GM21529 (cell line): ENCODE data around the gene KCNIP3.

Source experiments
- ATAC-seq: cut with Tn5 transposase; IDR thresholded peaks from one replicate; pipeline ENCODE4 v1.9.1; 2021; ENCODE audit not compliant: unreplicated experiment

KCNIP3 gene

GRCh38 chr2:95312543-95313201 lies 15.5 kb downstream of the KCNIP3 start:
- ATAC-seq: no peak

GRCh38 chr2:95313296-95314131 lies 16.4 kb downstream of the KCNIP3 start:
- ATAC-seq: no peak

GRCh38 chr2:95314598-95314963 lies 17.4 kb downstream of the KCNIP3 start:
- no peak for ATAC-seq

DNA sequence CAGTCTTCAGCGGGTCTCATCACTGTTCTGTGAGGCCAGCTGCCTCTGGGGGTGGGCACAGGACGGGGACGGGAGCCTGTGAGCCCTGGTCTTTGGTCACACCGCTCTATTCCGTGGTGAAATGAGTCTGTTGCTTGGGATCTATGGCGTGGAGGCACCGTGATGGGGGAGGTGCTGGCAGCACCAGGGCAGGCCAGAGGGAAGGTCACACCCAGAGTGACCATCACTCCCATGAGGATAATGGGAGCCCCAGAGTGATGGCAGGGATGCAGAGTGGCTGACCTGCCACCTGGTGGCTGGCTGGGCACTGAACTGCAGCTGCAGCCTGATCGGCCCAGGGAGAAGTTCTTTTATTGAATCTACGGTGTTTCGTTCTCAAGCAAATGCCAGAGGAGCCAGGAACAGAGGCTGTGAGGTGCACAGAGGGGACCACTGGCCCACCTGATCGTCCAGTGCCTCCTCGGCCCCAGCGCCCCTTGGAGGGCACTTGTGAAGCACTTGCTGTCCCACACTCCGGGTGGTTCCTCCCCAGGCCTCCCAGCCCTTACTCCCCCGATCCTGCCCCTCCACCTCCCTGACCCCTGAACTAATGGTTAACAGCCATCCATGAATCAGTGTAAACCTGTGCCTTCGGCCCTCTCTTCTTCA lies 17.9 kb downstream of the KCNIP3 start:
- ATAC-seq: no peak

DNA sequence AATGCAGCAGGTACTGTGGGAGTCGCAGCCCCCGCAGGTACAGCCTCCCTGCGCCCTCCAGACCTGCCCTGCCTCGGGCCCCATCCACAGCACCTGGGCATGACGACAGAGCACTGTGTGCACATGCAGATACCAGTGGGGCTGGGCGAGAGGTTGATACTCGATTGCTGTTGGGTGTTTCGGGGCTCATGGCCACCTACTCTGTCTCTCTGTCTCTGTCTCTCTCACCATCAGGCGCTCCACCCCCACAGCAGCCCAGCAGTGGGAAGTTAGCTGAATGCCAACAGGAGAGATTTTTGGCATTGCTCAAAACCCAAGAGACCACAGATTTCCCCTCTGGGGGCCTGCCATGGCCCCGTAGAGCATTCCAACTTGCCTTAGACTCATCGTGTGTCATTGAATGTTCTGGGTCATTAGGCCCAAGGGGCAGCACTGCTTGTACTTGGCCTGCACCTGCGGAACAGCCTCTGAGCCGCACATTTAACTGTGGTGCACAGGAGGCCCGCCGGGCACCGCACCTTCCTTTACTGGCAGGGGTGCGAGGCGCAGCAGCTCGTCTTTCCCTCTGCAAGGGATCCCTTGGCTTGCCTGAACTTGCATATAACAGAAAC lies 18.8 kb downstream of the KCNIP3 start:
- no peak for ATAC-seq

DNA sequence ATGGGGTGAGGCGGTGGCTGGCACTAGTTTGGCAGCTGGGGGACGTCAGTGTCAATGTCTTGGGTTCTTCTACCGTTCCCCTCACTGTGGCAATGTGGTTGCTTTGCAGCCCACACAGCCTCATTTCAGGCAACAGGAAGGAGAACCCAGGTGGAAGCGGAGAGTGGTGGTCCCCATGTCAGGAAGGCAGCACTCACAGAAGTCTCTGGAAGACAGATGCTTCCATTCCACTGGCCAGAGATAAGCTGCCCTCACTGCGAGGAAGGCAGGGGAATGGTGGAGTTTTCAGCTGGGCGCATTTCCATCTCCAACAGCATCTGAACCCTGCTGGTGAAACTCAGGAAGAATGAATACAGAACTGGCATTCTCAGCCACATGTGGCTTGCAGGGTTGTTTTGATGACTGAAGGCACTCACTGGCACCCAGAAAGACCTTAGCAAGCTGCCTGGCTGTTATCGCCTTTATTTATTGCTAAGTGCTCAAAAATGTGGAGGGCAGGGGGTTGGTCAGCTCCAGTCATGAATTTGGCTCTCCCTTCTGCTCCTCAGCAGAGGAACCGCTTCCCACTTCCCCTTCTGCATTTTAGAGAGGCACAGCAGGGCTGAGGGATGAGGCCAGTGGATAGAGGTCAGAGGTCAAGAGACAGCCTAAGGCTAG lies 19.4 kb downstream of the KCNIP3 start:
- no peak for ATAC-seq

DNA sequence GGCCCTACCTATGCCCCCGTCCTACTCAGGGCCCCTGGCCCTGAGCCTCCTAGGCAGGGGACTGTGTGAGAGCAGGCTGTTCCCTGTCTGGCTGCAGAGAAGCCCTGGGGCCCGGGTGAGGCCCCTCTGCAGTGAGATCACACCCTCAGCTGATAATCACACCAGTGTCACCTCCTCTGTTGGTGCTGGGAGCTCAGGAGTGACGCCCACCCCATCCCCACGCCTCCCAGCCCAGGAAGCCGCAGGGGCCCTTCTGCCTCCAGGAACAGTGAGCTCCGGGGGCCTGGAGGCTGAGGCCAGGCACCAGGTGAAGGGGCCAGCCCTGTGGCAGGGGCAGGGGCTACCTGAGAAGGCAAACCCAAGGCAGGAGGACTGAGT lies 20.0 kb downstream of the KCNIP3 start:
- ATAC-seq: no peak

DNA sequence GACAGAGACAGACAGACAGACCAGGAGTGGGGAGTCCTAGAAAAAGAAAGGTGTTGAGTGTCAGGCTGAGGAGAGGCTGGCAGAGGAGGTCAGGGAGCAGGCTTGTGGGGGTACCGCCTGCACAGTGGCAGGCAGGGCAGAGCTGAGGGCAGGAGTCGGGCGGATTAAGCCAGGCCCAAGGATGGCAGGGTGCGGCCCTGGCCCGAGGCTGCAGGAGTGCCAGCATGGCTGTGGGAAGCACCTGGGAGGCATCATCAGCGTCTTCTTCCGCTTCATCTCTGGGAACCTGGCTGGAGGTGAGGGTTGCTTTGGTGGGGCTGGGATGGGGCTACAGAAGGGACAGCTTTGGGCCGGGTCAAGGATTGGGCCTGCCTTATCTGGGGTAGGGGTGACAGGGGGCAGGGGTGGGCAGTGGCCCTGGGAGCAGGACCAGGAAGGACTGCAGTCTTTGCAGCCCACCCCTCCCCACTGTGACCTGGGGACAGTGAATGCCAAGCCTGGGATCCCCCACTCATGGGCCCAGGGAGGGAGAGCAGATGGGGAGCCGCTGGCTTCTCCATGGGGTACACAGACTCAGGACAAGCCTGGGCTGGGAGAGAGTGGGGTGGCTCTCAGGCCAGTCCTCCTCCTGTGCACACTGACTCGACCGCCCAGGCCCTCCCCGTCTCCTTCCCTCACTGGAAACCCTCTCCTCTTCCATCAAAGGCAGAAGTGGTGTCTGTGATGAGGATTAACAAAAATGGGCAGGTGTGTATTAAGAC lies 20.7 kb downstream of the KCNIP3 start:
- no peak for ATAC-seq

- ATAC-seq: no peak
Measured at GRCh38 chr2:95318431-95319220, 21.5 kb downstream of the KCNIP3 start.

DNA sequence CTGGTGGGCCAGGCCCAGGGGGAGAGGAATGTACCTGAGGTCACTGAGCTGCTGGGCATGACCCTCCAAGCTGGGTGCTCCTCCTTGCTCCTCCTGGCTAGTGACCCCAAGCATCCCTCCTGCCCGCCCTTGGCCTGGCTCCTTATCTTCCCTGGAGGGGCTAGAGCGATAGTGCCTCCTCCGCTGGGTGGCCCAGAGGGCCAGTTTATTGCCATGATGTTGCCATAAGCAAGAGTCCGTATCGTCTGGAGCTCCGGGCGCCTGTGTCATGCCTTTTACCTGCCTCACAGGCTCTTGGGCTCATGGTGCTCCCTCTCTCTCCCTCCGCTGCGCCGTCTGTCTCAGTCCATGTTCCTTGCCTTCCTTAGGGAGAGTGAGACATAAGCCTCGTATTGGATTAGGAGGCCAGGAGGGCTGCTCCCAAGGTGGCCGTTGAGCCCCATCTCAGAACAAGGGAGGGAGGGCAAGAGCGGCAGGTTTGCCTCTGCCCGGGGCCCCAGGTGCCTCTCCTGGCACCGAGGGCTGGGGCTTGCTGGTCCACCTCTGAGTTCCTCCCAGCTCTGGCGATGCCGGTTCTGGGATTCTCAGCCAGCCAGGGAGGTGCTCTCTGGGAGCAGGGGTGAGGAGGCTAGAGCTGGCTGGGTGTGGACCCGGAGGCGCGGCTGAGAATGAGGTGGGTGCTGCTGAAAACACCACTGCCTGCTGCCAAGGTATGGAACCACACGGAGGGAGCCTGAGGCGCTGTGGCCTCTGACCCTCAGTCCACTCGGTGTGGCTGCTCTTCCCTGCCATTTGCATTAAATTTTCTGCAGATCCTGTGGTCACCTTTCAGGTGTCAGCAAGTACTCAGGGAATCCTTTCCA lies 22.6 kb downstream of the KCNIP3 start:
- ATAC-seq: no peak

DNA sequence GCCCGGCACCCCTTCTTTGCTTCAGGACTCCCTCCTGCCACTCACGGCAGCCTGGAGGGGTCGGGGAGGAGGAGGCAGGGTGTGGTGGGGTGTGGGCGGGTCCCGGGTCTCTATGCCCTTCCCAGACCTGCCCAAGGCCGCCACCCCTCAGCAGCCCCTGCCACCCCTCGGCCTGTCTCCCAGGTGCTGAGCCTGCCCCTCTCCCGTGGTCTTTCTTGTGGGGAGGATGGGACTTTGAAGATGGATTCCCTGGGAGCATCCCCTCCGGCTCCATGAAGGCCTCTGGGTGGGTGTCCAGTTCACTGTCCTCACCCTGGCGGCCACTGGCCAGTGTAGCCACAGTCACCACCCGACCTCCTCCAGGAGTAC lies 23.2 kb downstream of the KCNIP3 start:
- no peak for ATAC-seq

GRCh38 chr2:95320986-95321767 lies 24.0 kb downstream of the KCNIP3 start:
- ATAC-seq: no peak

DNA sequence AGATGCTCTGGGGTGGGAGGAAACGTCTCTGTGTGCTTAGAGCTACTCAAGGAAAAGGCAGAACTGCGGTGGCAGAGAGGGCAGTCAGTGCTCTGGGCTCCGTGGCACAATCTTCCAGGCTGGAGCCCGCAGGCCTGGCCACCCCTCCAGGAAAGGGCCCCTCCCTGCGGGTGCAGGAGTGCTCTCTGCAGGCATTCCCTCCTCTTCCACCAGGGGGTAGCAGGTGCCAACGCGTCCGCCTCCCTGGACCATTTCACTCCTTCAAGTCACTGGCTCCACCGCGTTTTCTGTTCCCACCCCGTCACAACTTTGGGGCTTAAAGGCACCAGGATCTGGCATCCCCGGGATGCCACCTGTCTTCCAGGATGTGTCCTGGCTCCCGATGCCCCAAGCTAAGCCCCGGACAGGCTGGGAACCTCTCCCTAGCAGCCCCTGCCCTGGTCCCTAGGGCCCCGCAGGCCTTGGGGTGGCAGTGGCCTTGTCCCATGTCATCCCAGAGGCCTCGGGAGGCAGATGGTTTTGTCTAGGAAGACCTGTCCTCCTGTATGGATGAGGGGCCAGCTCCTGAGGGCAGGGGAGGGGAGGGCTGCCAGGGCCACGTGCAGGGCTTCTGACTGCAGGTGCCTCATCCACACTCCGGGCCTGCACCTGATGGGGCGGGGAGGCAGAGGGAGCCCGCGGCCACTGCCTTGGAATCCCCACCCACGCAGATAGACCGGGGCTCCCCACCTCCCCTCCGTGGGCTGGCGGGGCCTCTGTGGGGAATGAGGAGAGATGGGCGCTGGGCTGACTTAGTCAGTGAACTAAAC lies 26.4 kb downstream of the KCNIP3 start:
- no peak for ATAC-seq

DNA sequence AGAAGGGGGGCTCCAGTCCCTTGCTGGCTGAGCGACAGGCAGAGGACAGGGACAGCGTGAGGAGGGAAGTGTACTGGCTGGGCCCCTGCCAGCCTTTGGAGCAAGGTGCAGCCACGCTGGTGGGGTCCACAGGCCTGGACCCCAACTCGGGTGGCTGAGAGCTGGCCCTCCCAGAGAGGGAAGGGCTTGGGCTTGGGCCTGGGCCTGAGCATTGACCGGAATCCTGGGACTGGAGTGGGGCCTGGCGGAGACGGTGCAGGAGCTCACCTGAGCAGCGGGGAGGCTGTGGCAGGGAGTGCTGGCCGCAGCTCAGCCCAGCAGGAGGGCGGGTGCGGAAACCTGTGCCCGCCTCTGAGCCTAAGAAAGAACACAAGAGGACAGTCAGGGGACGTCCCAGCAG lies 27.9 kb downstream of the KCNIP3 start:
- ATAC-seq: no peak

GRCh38 chr2:95325590-95326432 lies 28.7 kb downstream of the KCNIP3 start:
- ATAC-seq: no peak

DNA sequence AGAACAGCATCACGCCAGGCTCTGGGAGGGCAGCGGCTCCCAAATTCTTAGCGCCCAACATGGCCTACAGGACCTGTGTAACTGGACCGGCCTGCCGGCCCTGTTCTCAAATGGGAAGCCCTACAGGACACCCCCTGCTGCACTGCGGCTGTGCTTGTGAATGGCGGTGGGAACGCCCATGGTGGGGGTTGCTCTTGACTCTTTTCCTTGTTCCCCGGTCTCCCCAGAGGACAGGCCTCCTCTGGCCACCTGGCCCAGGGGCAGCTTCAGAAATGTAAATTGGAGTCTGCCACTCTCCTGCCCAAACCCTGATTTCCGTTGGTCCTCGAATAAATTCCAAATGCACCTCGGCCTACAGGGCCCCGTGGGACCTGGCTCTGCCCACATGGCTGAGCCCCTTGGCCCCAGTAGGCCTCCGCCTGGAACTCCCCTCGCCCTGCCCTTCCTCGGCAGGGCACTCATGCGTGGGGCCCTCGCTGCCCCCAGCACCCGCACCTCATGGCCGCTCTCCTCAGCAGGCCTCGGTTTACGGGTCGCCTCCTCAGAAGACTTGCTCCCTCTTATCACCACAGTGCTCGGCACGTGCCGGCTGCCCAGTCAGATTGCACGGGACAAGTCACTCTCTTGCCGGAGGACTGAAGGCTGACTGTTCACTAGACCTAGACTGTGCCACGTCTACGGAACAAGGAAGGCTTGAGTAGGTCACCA lies 29.4 kb downstream of the KCNIP3 start:
- ATAC-seq: no peak
